Activated T-cell treated with anti-CD3 and anti-CD28 coated beads for 48 hours (primary cell): ENCODE measurements around the gene FRMD5.

ENCODE experiments used
- DNase-seq: peaks from one replicate; pipeline ENCODE4 v3.0.0-alpha.2; 2020; ENCODE audit warnings: low read depth

FRMD5 gene

DNA sequence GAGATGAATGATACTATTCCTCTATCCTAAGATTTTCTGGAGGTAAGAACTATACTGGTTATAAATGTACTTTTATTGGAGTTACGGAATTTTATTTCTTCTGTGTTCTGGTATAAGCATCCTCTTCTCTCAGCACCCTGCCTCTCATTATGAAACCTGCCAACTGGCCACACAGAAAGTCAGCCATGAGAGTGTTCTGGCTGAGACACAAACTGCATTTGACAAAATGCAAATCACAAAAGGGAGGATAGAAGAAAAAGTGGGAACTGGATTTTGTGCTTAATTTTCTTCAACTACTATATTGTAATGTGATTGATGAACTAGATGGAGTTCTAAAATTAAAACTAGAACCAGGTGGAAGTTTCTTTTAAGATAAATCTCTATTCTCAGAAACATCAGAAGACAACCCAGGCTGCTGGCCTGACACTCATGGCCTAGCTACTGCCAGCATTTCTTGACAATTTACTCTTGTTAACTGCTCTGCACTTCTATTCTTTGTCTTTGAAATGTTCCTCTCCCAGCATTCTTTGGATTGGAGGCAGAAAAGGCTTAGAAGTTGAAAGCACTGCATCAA is 225.2 kb downstream of the FRMD5 start:
- DNase-seq: no peak

- DNase-seq: no peak
Observed at GRCh38 chr15:43968551-43968950, 226.5 kb downstream of the FRMD5 start.

- no peak for DNase-seq
Observed at GRCh38 chr15:43966646-43967045, 228.4 kb downstream of the FRMD5 start.

DNA sequence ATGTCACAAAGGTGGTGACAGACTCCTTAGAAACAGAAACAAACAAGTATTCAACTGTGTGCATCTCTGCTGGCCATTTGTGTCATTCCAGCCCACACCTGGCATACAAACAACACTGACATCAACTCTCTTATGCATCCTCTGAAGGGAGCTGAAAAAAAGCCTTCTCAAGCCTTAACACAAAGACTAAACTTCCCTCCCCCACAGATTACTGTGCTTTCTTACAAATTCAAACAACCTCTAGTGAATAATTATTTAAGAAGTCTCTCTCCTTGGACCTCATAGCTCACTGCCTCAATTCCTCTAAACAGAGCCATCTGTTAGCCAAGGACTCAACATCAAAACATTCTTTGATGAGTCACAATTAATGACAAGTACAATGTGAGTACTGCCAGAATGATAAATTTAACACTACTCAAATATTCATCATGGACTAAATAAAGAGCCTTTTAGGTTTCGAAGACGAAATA is 236.2 kb downstream of the FRMD5 start:
- no peak for DNase-seq

DNA sequence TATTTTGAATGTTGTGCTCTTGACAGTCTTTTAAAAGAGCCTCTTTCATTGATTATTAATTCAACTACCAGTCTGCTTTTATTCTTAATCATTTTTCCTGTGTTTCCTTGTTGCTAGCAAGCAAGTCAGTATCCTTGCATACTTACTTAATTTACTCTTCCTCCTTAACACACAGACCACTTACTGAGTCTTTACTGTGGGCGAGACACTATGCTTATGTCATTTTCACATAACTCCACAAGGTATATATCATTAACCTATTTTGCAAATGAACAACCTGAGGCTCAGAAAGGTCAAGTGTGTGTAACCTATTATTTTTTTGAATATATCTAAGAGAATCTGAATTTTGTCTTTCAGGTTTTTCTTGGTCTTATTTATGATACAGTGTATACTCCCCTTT is 237.3 kb downstream of the FRMD5 start:
- DNase-seq: no peak

DNA sequence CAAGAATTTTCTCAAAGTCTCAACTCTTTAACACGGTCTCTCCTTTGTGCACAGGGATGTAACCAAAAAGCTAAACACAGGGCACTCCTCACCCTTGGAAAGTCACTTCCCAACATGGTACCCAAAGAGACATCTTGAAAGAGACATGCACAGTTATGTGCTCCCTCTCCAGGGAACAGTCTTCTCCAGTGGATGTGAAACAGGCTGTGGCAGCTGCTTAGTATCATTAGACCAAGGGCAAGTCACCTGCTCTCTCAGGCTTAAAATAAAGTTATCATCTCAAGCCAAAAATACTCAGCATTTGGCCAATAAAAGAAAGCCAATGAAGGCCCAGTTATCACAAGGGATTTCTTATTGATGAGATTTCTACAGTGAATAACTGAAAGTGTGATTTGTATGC is 239.9 kb downstream of the FRMD5 start:
- DNase-seq: no peak

- no peak for DNase-seq
Observed at GRCh38 chr15:43954181-43954621, 240.9 kb downstream of the FRMD5 start.

GRCh38 chr15:43953402-43953801 is 241.7 kb downstream of the FRMD5 start:
- no peak for DNase-seq

- no peak for DNase-seq
Observed at GRCh38 chr15:43950531-43950930, 244.5 kb downstream of the FRMD5 start.

GRCh38 chr15:43948691-43949325 is 246.3 kb downstream of the FRMD5 start:
- no peak for DNase-seq

DNA sequence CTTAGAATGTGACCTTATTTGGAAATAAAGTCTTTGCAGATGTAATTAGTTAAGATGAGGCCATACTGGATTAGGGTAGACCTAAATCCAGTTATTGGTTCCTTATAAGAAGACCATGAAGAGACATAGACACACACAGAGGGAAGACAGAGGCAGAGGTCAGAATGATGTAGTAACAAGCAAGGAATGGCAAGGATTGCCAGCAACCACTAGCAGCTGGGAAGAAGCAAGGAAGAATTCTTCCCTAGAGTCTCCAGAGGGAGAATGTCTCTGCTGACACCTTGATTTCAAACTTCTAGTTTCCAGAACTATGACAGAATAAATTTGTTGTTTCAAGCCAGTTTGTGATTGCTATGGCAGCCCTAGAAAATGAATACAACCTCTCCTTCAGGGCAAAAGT is 251.6 kb downstream of the FRMD5 start:
- no peak for DNase-seq

DNA sequence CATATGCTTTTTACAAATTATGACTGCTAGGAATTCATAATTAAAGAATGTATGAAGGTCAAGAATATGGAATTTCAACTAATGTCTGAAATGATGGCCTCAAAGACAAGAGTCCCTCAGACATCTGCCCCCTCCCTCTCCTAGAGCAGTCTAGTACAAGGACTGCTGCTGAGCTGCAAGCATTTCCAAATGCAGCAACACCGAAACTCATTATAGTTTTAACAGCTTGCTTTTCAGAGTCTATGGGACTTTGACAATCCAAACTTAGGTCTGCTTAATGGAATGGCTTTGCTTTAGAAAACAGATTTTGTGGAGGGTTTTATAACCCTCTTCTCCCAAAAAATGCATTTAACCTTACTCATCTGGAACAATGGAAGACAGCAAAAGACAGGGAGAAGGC is 252.9 kb downstream of the FRMD5 start:
- no peak for DNase-seq

- DNase-seq: no peak
Observed at GRCh38 chr15:43941555-43941954, 253.5 kb downstream of the FRMD5 start.

- no peak for DNase-seq
Observed at GRCh38 chr15:43941071-43941470, 254.0 kb downstream of the FRMD5 start.

DNA sequence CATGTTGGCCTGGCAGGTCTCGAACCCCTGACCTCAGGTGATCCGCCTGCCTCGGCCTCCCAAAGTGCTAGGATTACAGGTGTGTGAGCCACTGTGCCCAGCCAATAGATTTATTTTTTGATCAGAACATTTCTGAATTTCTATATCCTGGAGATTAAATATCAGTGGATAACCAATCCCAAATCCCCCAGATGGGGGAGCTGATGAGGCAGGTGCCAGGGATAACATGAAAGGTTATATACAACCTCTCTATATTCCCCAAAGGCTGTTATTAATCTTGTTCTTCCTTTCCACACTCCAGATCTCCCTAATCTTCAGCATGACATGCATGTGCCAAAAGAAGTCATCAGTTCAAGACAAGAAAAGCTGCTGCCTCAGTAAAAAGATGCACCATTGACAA is 256.0 kb downstream of the FRMD5 start:
- no peak for DNase-seq

- DNase-seq: no peak
Observed at GRCh38 chr15:43934480-43934879, 260.6 kb downstream of the FRMD5 start.

GRCh38 chr15:43932907-43933306 is 262.2 kb downstream of the FRMD5 start:
- no peak for DNase-seq

DNA sequence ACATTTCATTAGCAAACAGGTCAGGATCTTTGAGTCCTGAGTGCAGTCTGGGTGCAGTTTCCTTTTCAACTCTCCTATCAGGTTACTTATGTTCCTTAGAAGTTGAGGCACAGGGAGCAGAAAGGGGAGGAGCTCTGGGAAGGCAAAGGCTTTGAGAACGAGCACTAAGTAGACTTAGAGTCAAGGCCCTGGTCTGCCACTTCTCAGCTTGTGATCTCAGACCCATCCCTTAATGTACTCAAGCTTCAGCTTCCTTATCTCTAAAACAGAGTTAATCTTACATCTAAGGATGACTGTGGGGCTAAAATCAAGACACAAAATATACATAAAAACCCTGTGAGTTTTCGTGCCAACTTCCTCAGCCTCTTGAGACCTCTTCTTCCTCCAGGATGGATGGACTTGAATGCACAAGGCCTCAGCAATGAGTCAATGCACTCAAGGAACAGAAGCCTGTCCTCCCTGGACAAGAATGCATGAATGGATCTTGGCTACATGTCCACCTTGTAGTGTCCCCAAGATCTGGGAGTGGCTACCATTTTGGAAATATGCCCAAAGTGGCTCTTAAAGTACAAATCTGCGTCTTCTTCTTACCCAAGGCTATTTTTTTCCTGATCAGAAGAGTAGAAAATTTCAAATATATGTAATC is 263.2 kb downstream of the FRMD5 start:
- no peak for DNase-seq

- no peak for DNase-seq
Observed at GRCh38 chr15:43931119-43931518, 264.0 kb downstream of the FRMD5 start.

DNA sequence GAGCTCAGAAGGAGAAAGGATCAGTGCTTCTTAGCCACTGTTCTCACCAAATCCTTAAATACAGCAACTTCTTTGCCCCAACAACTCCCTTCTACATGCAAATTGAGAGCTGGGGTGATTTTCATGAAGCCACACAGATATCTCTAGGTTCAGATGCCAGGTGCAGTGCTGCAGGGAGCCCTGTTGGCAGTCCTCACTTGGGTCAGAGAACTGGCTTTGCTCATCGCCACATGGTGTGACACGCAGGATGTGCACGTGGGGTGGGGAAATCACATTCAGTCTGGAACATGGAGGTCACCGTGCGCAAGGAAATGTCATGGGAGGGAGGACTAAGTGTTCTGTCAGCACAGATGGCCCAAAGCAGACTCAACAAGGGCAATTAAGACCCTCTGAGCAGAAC is 264.5 kb downstream of the FRMD5 start:
- no peak for DNase-seq

DNA sequence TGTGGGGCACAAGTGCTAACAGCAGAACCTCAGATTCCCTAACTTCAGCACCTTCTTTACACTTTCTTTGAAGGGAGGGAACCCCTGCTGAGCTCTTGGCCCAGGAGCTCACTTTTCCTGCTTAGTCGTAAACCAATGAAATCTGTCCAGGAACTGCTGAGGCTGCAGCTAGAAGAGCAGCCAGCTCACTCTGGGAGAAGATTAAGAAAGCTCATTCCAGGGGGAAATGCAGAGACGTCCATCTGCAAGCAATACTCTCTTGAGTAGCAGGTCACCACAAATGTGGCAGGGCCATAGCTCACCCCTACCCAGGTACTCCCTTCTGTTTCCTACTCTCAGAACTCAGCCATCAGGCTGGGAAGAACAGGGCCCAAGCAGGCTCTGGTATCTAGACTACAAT is 265.0 kb downstream of the FRMD5 start:
- DNase-seq: no peak

DNA sequence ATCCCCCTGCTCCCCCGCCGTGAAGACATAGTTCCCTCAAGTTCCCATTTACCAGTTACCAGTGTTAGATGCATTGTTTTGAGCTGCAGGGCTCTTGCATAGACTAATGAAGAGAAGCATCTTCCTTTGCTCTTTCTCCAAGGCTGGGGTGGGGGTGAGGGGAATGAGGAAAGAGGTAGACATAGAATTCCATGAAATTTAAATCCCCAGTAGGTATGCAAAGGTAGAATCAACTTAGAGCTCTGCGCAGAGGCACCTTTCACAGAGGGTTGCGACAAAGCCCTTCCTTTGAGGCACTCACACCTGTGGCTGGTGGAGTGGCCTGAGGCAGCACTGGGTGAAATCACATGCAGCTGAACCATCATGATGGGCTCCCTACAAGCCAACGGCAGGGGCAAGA is 266.9 kb downstream of the FRMD5 start:
- DNase-seq: no peak

- no peak for DNase-seq
Observed at GRCh38 chr15:43927203-43927602, 267.9 kb downstream of the FRMD5 start.

GRCh38 chr15:43923553-43923952 is 271.5 kb downstream of the FRMD5 start:
- no peak for DNase-seq
